Stimulated activated CD8-positive, alpha-beta memory T cell treated with anti-CD3 and anti-CD28 coated beads, Interleukin-4, amount 100 ng/mL, for 48 hours (primary cell): Measurements from ENCODE around the gene FBLN1.
"Not testable (repeated sequence)": the region's sequence is repeated elsewhere in the genome, so short reads cannot be mapped to it uniquely, and the experiment has no call there.

Experiments used
- DNase-seq: peaks from one replicate; pipeline ENCODE4 v3.0.0-alpha.2; 2020

The FBLN1 gene

GRCh38 chr22:45586651-45587405, 84.1 kb downstream of the FBLN1 start:
- DNase-seq, result no peak

DNA sequence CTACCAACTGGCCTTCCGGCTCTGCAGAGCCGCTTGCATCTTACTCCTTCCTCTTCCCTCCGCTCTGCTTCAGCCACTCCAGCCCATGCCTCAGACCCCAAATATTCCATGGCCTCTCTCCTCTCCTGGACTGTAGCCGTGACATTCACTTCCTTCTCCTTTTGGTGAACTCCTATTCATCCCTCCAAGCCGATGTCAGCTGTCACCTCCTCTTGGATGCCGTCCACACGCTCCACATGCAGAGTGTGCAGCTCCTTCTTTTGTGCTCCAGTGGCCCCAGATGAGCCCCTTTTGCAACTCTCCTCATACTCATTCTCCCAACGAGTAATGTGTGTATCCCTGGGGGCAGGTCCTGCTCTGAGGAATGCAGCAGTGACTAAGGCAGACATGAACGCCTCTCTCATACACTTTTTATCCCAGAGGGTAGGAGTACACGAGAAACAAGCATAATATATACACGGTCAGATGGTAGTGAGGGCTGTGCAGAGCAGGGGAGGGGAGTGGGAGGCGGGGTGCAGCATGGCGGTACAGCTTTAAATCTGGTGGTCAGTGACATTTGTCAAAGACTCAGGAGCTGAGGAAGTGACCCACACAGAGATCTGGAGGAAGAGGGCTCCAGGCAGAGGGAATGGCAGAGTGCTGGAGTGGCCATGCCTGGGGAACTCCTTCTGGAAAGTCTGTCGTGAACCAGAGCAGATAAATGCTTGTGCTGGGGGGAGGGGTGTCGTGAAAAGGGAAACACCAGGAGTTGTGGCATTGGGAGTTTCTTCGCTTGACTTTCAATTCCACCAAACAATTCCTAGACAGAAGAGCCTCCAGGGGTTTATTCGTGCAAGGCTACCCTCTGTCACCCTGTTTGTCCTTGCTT, 85.2 kb downstream of the FBLN1 start:
- no peak for DNase-seq

- DNase-seq, result no peak
Measured at GRCh38 chr22:45589556-45589955, 86.9 kb downstream of the FBLN1 start.

- DNase-seq, result no peak
Measured at GRCh38 chr22:45590262-45590661, 87.6 kb downstream of the FBLN1 start.

- not testable (repeated sequence) for DNase-seq
Measured at GRCh38 chr22:45591633-45592213, 89.0 kb downstream of the FBLN1 start.

GRCh38 chr22:45594123-45594941, 91.6 kb downstream of the FBLN1 start:
- no peak for DNase-seq

GRCh38 chr22:45597460-45598192, 94.9 kb downstream of the FBLN1 start:
- no peak for DNase-seq

GRCh38 chr22:45598596-45599217, 96.0 kb downstream of the FBLN1 start:
- DNase-seq, result no peak

DNA sequence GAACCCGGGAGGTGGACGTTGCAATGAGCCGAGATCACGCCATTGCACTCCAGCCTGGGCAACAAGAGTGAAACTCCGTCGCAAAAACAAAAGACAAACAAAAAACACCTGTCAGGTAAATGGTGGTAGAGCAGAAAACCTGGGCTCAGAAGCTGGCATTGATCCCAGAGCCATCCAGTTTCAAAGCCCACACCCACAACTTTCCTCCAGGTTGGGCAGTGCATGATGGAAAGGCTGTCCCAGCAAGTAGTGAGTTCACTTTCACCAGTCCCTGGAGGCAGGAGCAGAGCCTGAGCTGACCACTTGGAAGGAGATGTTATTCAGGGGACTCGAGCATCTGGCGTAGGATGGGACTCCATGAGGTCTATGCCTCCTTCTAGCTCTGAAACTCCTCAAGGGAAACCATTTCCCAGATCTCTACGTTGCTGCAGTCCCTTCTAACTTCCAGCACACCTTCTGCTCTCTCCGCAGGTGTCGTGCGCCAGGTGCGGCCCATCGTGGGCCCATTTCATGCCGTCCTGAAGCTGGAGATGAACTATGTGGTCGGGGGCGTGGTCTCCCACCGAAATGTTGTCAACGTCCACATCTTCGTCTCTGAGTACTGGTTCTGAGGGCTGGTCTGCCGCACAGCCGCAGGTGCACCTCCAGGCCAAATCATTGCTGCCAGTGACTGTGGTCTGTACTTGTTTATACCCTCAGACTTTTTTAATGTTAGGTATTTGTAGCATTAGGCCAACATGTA, 97.3 kb downstream of the FBLN1 start:
- no peak for DNase-seq

DNA sequence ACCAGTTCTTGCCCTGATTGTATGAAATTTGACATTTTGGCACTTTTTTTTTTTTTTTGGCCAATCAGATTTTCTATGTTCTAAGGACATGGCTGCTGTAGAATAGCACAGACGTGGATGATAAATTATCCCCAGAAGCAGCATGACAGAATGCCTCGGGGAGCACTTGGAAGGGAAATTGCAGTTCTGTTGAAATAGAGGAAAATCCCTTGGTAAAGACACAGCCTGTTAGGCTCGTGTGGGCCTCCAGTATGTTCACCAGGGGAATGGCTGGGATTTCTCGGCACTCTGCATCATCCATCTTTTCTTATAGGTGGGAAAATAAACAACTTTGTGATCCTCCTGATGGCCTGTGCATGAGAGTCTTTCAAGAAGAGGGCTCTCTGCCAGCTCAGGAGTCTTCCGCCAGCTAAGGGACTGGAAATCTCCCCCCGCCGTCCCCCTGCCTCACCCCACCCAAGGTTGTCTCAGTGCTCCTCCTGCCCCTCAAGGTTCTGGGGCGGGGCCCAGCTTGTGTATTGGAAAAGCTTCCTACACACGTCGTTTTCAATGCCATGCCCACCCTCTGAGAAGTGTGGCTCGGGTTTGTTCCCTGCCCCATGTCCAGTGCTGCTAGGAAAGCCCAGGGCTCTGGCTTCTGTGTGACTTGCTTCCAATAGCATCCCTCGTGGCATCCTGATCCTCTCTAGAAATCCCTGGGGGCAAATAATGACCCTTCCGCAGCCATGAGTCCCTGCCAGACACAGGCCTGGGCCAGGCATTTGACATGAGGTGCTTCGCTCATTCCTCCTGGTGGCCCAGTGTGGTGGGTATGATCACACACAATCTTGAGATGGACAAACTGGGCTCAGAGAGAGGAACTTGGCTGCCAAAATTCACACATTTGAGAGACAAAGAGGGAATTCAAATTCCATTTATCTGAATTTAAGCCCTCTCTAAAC, 98.4 kb downstream of the FBLN1 start:
- no peak for DNase-seq

DNA sequence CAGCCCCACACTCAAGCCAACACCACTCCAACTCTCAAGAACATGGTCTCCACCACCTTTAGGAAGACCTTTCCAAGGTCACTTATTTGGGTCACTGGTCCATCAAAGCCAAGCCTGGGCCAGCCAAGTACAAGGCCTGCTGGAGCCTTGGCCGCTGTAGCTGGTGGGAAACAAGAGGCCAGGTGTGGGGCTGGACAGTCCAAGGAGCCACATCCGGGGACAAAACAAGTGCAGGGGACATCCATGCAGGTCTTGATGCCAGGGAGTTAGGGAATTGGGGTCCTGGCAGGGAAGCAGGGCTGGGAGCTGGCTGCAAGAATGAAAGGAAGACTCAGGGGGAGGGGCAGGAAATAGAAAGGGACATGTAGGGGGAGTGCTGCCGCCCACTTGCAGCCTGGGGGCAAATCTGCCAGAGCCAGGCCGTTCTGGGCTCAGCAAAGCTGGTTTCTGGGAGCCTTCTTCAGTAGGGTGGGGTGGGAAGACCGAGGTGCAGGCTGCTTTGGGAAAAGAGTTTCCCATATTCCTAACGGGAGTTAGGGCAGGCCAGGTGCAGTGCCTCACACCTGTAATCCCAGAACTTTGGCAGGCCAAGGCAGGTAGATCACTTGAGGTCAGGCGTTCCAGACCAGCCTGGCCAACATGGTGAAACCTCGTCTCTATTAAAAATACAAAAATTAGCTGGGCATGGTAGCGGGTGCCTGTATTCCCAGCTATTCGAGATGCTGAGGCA, 99.5 kb downstream of the FBLN1 start:
- no peak for DNase-seq

DNA sequence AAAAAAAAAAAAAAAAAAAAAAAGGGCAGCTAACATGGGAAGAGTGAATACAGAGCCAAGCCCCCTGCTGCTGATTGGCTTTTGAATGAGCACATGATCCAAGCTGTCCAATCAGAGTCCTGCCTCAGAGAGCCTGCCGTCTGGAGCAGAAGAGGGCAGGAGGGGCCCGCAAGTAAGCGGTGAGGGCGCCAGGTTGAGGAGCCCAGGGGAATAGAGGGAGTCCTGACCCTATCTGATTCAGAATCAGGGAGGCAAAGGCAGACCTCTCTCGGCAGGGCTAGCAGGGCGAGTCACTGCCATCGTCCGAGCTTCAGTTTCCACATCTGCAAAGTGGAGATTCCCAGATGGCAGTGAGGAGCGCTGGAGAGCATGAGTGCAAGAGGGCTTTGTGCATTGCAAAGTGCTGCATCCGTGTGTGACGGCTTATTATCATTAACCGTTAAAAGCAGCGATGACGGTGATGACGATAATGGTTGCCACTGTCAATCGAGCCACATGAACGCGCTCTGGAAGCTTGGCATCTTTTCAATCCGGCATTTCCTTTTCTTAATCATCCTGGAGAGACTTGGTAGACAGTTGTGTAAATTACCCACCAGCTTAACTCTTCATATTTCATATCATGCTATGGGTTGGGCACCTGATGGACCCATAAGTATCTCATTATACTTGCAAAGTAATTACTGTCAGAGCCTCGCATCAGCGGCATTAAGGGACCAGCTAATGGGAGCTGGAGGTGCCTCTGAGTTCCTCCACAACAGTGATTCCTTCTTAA, 100.3 kb downstream of the FBLN1 start:
- no peak for DNase-seq

- no peak for DNase-seq
Measured at GRCh38 chr22:45603619-45604018, 100.9 kb downstream of the FBLN1 start.

- DNase-seq, result not testable (repeated sequence)
Measured at GRCh38 chr22:45608045-45608444, 105.4 kb downstream of the FBLN1 start.

- DNase-seq, result peak; percentile 38
Measured at GRCh38 chr22:45608763-45609180, 106.1 kb downstream of the FBLN1 start.

GRCh38 chr22:45612451-45612901, 109.8 kb downstream of the FBLN1 start:
- peak; percentile 50 for DNase-seq

- peak; percentile 26 for DNase-seq
Measured at GRCh38 chr22:45612940-45613339, 110.3 kb downstream of the FBLN1 start.

DNA sequence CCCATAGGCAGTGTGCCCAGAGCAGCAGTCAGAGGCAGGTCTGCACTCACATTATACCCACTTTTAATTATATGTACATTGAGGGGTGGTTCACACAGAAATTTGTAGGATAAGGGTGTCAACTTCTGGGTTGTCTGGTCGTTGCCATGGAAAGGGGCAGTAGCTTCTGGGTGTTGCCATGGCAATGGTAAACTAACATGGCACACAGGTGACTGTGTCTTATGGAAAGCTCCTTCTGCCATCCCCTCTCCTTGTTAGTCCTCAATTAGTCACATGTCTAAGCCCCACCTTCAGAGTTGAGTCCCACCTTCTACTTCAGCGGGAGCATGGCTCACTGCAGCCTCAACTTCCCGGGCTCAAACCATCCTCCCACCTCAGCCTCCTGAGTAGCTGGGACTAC, 112.7 kb downstream of the FBLN1 start:
- DNase-seq, result no peak
